Esophagus (tissue), 2 donors: ENCODE results near the gene IL15RA. TPM values are rescaled to one million over a fixed set of nuclear protein-coding genes. Genes with fewer than 3 reads are reported as not detected.
A peak's percentile ranks its signal among the peaks of the same experiment; 100 is the strongest.

Experiments used
- H3K27ac ChIP-seq, 2 donors: one replicate each; pipeline ENCODE4 v1.5.1; 2013; ENCODE audit warnings: low read depth in 2 of 2, mild to moderate bottlenecking in 2 of 2, inconsistent platforms in 1 of 2, low read length in 1 of 2, moderate library complexity in 1 of 2
- H3K27me3 ChIP-seq, 2 donors: one replicate each; pipeline ENCODE4 v1.6.1; 2013; ENCODE audit warnings: low read length in 2 of 2, control low read depth in 1 of 2, mild to moderate bottlenecking in 1 of 2; ENCODE audit not compliant: insufficient read depth in 2 of 2, control insufficient read depth in 1 of 2
- H3K36me3 ChIP-seq, 2 donors: one replicate each; pipeline ENCODE4 v1.6.1; 2013; ENCODE audit warnings: low read length in 1 of 2; ENCODE audit not compliant: control insufficient read depth in 2 of 2, insufficient read depth in 2 of 2
- H3K4me1 ChIP-seq, 2 donors: one replicate each; pipeline ENCODE4 v1.6.1; 2013; ENCODE audit warnings: low read length in 1 of 2; ENCODE audit not compliant: control insufficient read depth in 2 of 2, insufficient read depth in 2 of 2
- H3K4me3 ChIP-seq, 2 donors: one replicate each; pipeline ENCODE4 v1.5.1; 2013; ENCODE audit warnings: low read length in 2 of 2, mild to moderate bottlenecking in 2 of 2, low read depth in 1 of 2, moderate library complexity in 1 of 2
- H3K9me3 ChIP-seq, 2 donors: one replicate each; pipeline ENCODE4 v1.6.1; 2013; ENCODE audit warnings: mild to moderate bottlenecking in 2 of 2, low read depth in 1 of 2, low read length in 1 of 2, moderate library complexity in 1 of 2; ENCODE audit not compliant: control insufficient read depth in 2 of 2, insufficient read depth in 1 of 2
- WGBS, 2 donors: extraction: QIAGEN DNeasy Blood & Tissue Kit; methylation state at CpG; one replicate each; pipeline ENCODE4 v1.1.7; 2013; 5-methylcytosine and 5-hydroxymethylcytosine counted together
- polyA plus RNA-seq, 2 donors: library from polyadenylated mRNA; stranded (reverse); fragments of 200-250 nt; gene quantifications; one replicate each; pipeline ENCODE4 v1.2.3, GENCODE V29; 2013
- donor health status: healthy with polysubstance abuse.
- donor health status: Bipolar disorder and iron deficiency.

The IL15RA gene
- polyA plus RNA-seq, 2 donors: 2.5 to 6.4 TPM

DNA sequence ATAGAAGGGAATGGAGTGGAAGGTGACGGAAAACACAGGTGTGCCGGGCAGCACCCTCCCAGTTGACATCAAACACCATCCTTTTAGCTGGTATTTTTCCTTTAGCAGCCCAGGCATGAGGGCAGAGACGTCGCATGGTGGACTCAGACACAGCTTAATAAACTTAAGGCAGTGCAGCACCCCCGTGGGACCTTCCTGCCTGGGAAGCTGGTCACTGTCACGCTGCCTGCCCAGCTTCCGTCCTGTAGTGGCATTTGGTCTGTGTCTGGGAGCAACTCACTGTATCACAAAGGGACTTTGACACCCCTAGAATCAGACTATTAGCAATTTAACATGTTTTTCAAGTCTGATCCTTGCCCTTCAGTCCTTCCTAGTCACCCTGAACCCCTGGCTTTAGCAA is 35.8 kb downstream of the IL15RA start:
- Histone ChIP-seq H3K4me1 (peaks cover 0 to 11% of the 10 kb centered on the region in 2 donors), H3K9me3 (no peaks in the 10 kb centered on the region), H3K27me3 (no peaks in the 10 kb centered on the region), H3K4me3 (no peak overlapping the region), H3K36me3 (peaks cover 8 to 22% of the 10 kb centered on the region in 2 donors), H3K27ac (peak overlapping the region in 1 of 2 donors; percentile 13)
- WGBS, 2 donors: 71 to 82% methylated on average over 7 of the region's 7 CpGs

DNA sequence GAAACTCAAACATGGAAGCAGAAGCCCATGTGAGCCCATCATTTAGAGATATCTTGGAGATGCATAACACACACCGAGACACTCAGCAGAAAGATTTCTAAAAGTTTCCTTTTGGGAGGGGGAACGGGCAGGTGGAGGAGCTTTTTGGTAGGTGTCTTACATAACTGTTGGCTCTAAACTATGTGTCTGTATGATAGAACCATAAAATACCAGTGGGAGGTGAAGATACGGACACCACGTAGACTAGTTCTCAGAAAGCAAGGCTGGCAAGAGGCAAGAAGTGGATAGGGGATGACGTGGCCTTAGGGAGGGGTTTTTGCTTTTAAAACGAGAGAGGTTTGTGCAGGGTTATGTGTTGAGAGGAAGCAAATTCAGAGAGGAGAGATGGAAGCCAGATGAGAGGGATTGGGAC is 36.5 kb downstream of the IL15RA start:
- H3K4me1 ChIP-seq: peaks cover 0 to 11% of the 10 kb centered on the region in 2 donors
- WGBS, 2 donors: 77 to 80% methylated on average over 6 of the region's 6 CpGs
- H3K27me3 ChIP-seq: no peaks in the 10 kb centered on the region
- no peak overlapping the region for H3K4me3 ChIP-seq
- no peaks in the 10 kb centered on the region for H3K9me3 ChIP-seq
- no peak overlapping the region for H3K27ac ChIP-seq
- peaks cover 13 to 28% of the 10 kb centered on the region in 2 donors for H3K36me3 ChIP-seq

DNA sequence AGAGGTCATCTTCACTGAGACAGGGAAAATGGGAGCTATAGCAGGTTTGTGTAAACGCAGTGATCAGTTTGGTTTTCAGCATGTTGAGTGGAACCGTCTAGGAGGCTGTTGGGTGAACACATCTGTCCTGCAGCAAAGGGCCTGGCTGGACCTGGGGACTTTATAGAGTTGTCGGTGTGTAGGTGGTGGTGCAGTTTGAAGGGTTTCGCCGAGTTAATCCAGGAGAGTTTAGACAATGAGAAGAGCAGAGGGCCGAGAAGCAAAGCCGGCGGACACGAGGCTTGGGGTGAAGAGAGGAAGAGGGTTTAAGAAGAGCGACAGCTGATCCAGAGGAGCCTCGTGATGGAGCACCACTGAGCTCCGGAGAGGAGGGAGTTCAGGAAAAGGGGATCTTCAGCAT is 39.1 kb downstream of the IL15RA start:
- Histone ChIP-seq H3K36me3 (peaks cover 14 to 34% of the 10 kb centered on the region in 2 donors), H3K9me3 (no peaks in the 10 kb centered on the region), H3K27ac (no peak overlapping the region), H3K4me3 (no peak overlapping the region), H3K4me1 (peaks cover 0 to 5% of the 10 kb centered on the region in 2 donors), H3K27me3 (no peaks in the 10 kb centered on the region)
- WGBS, 2 donors: 90 to 93% methylated on average over 12 of the region's 12 CpGs

DNA sequence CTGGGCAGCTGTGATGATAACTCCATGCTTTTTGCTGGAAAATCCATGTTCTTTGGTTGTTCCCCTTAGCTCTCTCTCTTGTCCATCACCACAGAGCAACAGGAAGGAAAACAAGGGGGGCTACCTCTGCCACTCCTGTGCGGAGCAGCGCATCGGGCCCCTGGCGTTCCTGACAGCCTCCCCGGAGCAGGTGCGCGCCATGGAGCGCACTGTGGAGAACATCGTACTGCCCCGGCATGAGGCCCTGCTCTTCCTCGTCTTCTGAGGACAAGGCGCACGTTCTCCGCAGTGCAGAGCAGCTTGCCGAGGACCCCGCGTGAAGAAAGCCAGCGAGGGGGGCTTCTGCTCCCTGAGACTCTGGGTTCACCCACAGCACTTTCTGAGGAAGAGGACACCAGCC is 40.3 kb downstream of the IL15RA start:
- Histone ChIP-seq H3K36me3 (peaks cover 18 to 34% of the 10 kb centered on the region in 2 donors), H3K9me3 (no peaks in the 10 kb centered on the region), H3K27ac (no peak overlapping the region), H3K4me1 (peaks cover 0 to 4% of the 10 kb centered on the region in 2 donors), H3K4me3 (no peak overlapping the region), H3K27me3 (no peaks in the 10 kb centered on the region)
- WGBS, 2 donors: 95 to 96% methylated on average over 18 of the region's 18 CpGs

DNA sequence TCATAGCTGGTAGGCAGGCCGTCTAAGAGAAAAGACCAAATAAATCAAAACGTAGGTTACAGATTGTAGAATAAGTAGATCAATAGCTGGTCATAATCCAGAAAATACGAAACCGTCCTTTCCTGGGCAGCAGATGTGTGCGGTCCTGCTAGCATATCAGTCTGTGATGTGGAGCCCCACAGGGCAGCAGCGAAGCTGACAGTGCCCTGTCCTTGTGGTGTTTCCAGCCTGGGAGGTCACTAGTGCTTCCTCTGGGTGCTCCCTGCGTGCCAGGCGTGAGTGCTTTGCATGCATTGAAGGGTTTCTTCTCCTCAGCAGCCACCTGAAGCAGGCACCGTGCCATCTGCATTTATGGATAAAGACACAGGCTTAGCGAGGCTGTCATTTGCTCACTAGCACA is 41.7 kb downstream of the IL15RA start:
- H3K4me1 ChIP-seq: no peaks in the 10 kb centered on the region
- no peak overlapping the region for H3K4me3 ChIP-seq
- peaks cover 20 to 36% of the 10 kb centered on the region in 2 donors for H3K36me3 ChIP-seq
- H3K27me3 ChIP-seq: no peaks in the 10 kb centered on the region
- 91 to 93% methylated on average over 10 of the region's 10 CpGs for WGBS, 2 donors
- no peak overlapping the region for H3K27ac ChIP-seq
- no peaks in the 10 kb centered on the region for H3K9me3 ChIP-seq

GRCh38 chr10:5933909-5934546 is 43.3 kb downstream of the IL15RA start:
- 94 to 95% methylated on average over 14 of the region's 14 CpGs for WGBS, 2 donors
- Histone ChIP-seq H3K36me3 (peaks cover 20 to 39% of the 10 kb centered on the region in 2 donors), H3K27ac (no peak overlapping the region)

GRCh38 chr10:5932345-5932744 is 45.0 kb downstream of the IL15RA start:
- 88% methylated on average over 5 of the region's 5 CpGs for WGBS, 2 donors
- Histone ChIP-seq H3K4me3 (no peak overlapping the region), H3K4me1 (no peaks in the 10 kb centered on the region), H3K36me3 (peaks cover 19 to 30% of the 10 kb centered on the region in 2 donors), H3K9me3 (no peaks in the 10 kb centered on the region), H3K27ac (no peak overlapping the region), H3K27me3 (no peaks in the 10 kb centered on the region)

More at GRCh38 chr10:5933909-5934546, 43.3 kb downstream of the IL15RA start:
- H3K4me3 ChIP-seq: no peak overlapping the region
- no peaks in the 10 kb centered on the region for H3K9me3 ChIP-seq
- H3K27me3 ChIP-seq: no peaks in the 10 kb centered on the region
- no peaks in the 10 kb centered on the region for H3K4me1 ChIP-seq

DNA sequence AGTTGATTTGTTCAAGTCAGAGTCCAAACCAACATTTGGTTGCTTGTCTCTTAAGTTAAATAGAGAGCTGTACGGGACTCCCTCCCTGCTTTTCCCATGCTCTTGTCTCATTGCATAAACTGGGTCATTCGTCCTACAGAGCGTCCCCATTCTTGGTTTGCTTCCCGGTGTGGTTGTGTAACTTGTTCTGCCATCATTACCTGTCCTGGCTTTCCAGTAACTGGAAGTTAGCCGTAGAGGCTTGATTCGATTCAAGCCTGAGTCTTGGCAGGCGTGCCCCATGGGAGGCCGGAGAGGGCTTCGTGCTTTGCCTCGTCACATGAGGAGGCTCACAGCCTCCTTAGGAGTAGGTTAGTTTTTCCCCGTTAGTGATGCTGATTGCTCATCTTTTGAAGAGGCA is 47.1 kb downstream of the IL15RA start:
- no peaks in the 10 kb centered on the region for H3K27me3 ChIP-seq
- 86 to 92% methylated on average over 11 of the region's 11 CpGs for WGBS, 2 donors
- H3K36me3 ChIP-seq: peaks cover 10 to 22% of the 10 kb centered on the region in 2 donors
- H3K27ac ChIP-seq: no peak overlapping the region
- H3K4me3 ChIP-seq: no peak overlapping the region
- no peaks in the 10 kb centered on the region for H3K4me1 ChIP-seq
- H3K9me3 ChIP-seq: peaks cover 0 to 2% of the 10 kb centered on the region in 2 donors

DNA sequence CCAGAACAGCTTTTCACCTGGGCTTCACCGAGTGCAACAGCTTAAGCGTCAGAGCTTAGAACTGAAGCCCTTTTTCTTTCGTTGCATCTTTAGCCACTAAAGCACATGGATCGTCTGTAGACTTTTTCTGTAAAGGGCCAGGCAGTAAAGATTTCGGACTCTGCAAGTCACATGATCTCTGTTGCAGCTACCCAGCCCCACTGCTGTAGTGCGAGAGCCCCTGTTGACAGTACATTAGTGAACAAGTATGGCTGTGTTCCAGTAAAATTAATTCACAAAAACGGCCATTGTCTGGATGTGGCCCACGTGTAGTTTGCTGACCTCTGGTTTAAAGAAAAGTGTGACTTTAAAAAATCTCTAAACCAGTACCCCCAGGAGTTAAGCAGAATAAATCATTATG is 47.9 kb downstream of the IL15RA start:
- Histone ChIP-seq H3K4me3 (no peak overlapping the region), H3K27ac (no peak overlapping the region), H3K9me3 (peaks cover 0 to 2% of the 10 kb centered on the region in 2 donors), H3K4me1 (no peaks in the 10 kb centered on the region), H3K36me3 (peaks cover 10 to 25% of the 10 kb centered on the region in 2 donors), H3K27me3 (no peaks in the 10 kb centered on the region)
- 77 to 82% methylated on average over 8 of the region's 8 CpGs for WGBS, 2 donors

- Histone ChIP-seq H3K9me3 (peaks cover 0 to 2% of the 10 kb centered on the region in 2 donors), H3K27ac (no peak overlapping the region), H3K27me3 (no peaks in the 10 kb centered on the region), H3K4me3 (no peak overlapping the region), H3K36me3 (peaks cover 15 to 31% of the 10 kb centered on the region in 2 donors), H3K4me1 (no peaks in the 10 kb centered on the region)
- 75 to 86% methylated on average over 8 of the region's 8 CpGs for WGBS, 2 donors
These were observed 50.0 kb downstream of the IL15RA start for GRCh38 chr10:5927306-5927705.
